Rectal smooth muscle tissue (tissue), 1 donor: ENCODE data around the gene SRRM3.
"Not testable (repeated sequence)": the region's sequence is repeated elsewhere in the genome, so short reads cannot be mapped to it uniquely, and the experiment has no call there.

ENCODE experiments used
- H3K27ac ChIP-seq: one replicate; pipeline ENCODE4 v1.7.0; 2013; ENCODE audit warnings: low read depth, low read length, inconsistent platforms
- H3K27me3 ChIP-seq: one replicate; pipeline ENCODE4 v1.7.0; 2013; ENCODE audit warnings: low read length; ENCODE audit not compliant: control insufficient read depth, insufficient read depth
- H3K36me3 ChIP-seq: one replicate; pipeline ENCODE4 v1.7.0; 2013; ENCODE audit warnings: low read length; ENCODE audit not compliant: control insufficient read depth, insufficient read depth
- H3K4me1 ChIP-seq: one replicate; pipeline ENCODE4 v1.7.0; 2013; ENCODE audit warnings: low read length; ENCODE audit not compliant: control insufficient read depth, insufficient read depth
- H3K4me3 ChIP-seq: one replicate; pipeline ENCODE4 v1.7.0; 2013; ENCODE audit warnings: low read length
- H3K9ac ChIP-seq: one replicate; pipeline ENCODE4 v1.7.0; 2013; ENCODE audit warnings: low read length

The SRRM3 gene

DNA sequence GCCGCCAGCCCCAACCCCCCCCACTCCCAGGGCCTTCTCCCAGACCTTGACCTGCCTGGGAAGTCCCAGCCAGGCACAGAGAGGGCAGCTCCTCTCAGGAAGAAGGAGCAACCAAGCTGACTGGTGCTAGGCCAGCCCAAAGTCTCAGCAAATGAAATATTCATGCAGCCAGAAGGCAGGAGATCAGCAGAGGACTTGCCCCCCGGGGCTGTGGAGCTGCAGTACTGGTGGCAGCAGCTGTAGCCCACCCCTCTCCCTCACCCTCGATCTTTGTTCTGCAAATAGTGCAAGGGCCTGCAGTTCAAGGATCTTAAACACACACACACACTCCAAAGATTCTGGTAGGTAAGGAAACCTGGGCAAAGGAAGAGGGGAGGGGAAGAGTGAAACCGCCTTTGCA lies 3.5 kb upstream of the SRRM3 start:
- no peaks in the 10 kb centered on the region for H3K27me3 ChIP-seq

DNA sequence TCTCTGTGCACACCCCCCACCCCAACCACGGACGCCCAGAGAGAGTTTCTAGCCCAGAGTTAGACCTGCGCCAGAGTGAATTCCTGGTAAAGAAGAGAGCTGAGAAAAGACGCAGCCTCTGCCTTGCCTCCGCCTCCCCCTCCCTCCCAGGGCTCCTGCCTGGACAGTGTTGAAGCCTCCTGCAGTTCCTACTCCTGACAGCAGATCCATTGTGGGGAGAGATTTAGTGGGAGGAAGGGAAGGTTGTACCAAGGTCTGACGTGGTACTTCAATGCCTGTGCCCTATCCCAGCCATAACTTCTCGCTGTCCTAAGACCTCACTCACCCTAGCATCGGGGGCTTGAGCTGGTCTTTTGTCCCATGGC lies 952 bp downstream of the SRRM3 start:
- H3K9ac ChIP-seq: no peak overlapping the region
- no peaks in the 10 kb centered on the region for H3K4me1 ChIP-seq
- H3K27me3 ChIP-seq: peaks cover 2% of the 10 kb centered on the region
- no peak overlapping the region for H3K27ac ChIP-seq
- no peak overlapping the region for H3K4me3 ChIP-seq
- H3K36me3 ChIP-seq: no peaks in the 10 kb centered on the region

More for the DNA sequence above, 3.5 kb upstream of the SRRM3 start:
- H3K36me3 ChIP-seq: no peaks in the 10 kb centered on the region
- no peaks in the 10 kb centered on the region for H3K4me1 ChIP-seq
- no peak overlapping the region for H3K9ac ChIP-seq
- no peak overlapping the region for H3K27ac ChIP-seq
- no peak overlapping the region for H3K4me3 ChIP-seq

DNA sequence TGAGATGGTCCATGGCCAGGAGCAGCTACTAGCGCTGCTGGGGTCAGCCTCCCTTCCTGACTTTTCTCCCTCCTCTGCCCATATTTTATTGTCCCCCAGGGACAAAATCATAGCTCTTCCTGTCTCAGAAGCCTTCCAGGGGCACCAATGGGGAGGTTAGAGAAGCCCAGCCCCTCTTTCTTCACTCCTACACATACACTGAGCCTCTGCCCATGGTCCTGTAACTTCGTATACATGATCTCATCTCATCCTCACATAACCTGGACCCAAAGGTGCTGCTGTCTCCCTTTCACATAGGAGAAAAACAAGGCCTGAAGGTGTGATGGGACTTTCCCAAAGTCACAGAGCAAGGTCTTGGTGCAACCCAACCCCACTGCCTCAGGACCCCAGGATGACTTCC lies 2.5 kb downstream of the SRRM3 start:
- Histone ChIP-seq H3K4me3 (no peak overlapping the region), H3K27me3 (peaks cover 2% of the 10 kb centered on the region), H3K4me1 (no peaks in the 10 kb centered on the region), H3K9ac (no peak overlapping the region), H3K27ac (no peak overlapping the region), H3K36me3 (no peaks in the 10 kb centered on the region)

DNA sequence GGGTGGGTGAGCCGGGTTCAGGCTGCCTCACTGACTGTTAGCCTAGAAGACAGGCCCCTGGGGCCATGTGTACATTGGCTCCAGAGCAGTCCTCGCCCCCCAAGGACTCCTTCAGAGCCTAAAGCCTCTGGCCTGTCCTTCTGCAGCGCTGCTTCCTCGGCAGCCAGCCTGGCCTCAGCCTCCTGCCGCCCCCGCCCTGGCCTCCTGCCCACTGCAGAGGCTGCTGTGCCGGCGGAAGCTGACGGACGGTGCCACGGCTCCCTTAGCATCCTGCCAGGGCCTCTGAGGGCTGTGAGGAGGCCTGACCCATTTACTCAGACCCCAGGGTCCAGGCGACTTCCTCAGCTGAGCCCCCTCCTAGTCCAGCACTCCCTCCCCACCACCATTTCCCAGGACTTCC lies 4.9 kb downstream of the SRRM3 start:
- no peaks in the 10 kb centered on the region for H3K36me3 ChIP-seq
- peaks cover 2% of the 10 kb centered on the region for H3K27me3 ChIP-seq
- no peak overlapping the region for H3K4me3 ChIP-seq
- H3K27ac ChIP-seq: no peak overlapping the region
- H3K9ac ChIP-seq: no peak overlapping the region
- H3K4me1 ChIP-seq: no peaks in the 10 kb centered on the region

DNA sequence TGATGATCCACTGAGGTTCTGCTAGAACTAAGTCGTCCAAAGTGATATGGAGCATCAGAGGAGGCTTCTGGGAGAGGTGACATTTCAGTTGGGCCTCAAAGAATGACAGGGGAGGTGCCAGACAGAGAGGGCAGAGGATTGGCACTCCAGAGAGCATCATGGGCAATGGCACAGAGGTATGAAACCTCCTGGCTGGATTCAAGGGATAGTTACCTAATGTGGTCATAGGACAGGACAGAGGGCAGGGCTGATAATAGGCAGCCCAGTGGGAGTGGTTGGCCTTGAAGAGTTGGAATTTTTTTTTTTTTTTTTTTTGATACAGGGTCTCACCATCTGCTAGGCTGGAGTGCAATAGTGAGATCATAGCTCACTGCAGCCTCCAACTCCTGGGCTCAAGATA lies 7.6 kb downstream of the SRRM3 start:
- H3K27me3 ChIP-seq: peaks cover 2% of the 10 kb centered on the region

DNA sequence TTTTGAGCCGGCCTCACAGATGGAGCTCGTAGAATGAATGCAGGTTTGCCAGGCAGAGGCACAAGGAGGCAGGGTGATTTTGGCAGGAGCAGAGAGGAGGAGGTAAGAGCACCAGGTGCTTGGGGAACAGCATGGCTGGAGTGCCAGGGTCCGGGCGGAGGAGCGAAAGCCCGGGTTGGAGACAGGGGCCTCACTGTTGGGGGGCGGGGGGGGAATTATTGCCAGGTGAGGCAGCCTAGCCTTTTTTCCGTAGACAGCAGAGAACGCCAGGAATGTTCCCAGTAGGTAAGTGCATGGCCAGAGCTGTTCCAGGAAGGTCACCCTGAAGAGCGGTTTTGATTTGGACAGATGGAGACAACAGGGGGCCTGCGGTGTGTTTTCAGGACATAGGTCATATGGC lies 9.5 kb downstream of the SRRM3 start:
- no peaks in the 10 kb centered on the region for H3K27me3 ChIP-seq
- H3K4me3 ChIP-seq: no peak overlapping the region

More for the DNA sequence above, 7.6 kb downstream of the SRRM3 start:
- Histone ChIP-seq H3K9ac (no peak overlapping the region), H3K4me1 (no peaks in the 10 kb centered on the region), H3K4me3 (no peak overlapping the region), H3K36me3 (no peaks in the 10 kb centered on the region), H3K27ac (no peak overlapping the region)

DNA sequence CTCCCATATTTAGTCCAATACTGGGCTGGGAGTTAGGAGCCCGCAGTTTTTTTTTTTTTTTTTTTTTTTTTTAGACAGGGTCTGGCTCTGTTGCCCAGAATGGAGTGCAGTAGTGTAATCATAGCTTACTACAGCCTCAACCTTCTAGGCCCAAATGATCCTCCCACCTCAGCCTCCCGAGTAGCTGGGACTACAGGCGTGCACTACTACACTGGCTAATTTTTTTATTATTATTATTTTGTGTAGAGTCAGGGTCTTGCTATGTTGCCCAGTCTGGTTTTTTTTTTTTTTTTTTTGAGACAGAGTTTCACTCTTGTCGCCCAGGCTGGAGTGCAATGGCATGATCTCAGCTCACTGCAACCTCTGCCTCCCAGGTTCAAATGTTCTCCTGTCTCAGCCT lies 13.7 kb downstream of the SRRM3 start:
- H3K27me3 ChIP-seq, H3K4me3 ChIP-seq, H3K4me1 ChIP-seq, H3K27ac ChIP-seq, H3K36me3 ChIP-seq, H3K9ac ChIP-seq: not testable (repeated sequence)

More for the DNA sequence above, 9.5 kb downstream of the SRRM3 start:
- no peaks in the 10 kb centered on the region for H3K4me1 ChIP-seq
- no peak overlapping the region for H3K9ac ChIP-seq
- H3K27ac ChIP-seq: no peak overlapping the region
- no peaks in the 10 kb centered on the region for H3K36me3 ChIP-seq

DNA sequence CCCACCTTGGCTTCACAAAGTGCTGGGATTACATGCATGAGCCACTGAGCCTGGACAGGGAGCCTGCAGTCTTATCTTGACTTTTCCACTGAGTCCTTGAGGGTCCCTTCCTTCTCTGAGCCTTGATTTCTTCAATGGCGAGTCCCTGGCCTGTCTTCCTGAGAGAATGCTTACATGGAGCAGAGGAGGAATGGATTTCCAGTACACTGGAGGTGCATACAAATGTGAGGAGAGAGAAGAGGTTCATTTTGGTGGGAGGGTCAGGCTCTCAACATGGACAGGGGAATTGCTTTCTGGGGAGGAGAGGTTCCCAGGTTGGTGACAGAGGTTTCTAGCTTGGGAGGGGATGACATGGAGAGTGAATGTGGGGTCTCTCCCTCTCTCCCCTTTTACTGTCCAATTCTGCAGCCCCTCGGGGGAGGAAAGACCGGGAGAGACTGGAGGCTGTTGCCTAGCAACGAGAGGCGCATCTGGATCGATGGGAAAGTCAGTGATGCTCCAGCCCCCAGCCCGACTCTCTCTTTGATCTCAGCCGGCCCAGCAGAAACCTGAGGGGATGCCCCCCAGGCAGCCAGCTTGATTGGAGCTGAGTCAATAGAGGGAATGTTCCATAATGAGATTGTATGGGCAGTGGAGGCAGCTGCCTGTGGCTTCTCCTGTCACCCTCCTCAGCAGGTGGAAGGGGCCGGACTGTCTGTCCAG lies 14.8 kb downstream of the SRRM3 start:
- H3K27me3 ChIP-seq: peaks cover 3% of the 10 kb centered on the region
- no peak overlapping the region for H3K27ac ChIP-seq
- no peak overlapping the region for H3K9ac ChIP-seq
- H3K36me3 ChIP-seq: no peaks in the 10 kb centered on the region
- no peaks in the 10 kb centered on the region for H3K4me1 ChIP-seq
- H3K4me3 ChIP-seq: no peak overlapping the region

DNA sequence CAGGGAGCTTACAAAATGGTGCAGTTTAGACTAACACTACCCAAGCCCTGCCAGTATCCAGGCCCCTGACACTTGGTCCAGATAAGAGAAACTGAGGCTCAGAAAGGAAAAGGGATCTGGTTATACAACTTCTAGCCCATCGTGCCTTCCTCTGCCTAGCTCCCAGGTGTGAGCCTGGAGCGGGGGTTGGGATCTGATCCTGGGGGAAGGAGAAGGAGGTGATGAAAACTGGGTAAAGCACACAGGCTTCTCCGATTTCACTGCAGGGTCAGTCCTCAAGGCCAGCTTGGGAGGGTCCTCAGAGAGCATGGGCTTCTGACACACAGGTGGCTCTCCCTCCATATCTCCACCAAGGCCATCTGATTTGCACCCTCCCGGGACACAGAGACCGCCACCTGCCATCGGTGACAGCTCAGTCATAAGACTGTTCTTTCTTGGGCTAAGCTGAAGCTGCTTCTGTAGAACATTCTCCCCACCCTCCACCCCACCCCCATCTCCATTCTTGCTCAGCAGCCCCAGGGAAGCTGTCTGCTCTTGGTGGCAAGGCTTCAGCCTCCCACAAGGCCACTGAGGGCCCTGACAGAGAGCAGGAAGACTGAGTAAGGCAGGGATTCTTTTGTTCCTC lies 16.4 kb downstream of the SRRM3 start:
- no peak overlapping the region for H3K27ac ChIP-seq
- H3K36me3 ChIP-seq: no peaks in the 10 kb centered on the region
- H3K9ac ChIP-seq: no peak overlapping the region
- no peak overlapping the region for H3K4me3 ChIP-seq
- no peaks in the 10 kb centered on the region for H3K4me1 ChIP-seq
- H3K27me3 ChIP-seq: peaks cover 3% of the 10 kb centered on the region

DNA sequence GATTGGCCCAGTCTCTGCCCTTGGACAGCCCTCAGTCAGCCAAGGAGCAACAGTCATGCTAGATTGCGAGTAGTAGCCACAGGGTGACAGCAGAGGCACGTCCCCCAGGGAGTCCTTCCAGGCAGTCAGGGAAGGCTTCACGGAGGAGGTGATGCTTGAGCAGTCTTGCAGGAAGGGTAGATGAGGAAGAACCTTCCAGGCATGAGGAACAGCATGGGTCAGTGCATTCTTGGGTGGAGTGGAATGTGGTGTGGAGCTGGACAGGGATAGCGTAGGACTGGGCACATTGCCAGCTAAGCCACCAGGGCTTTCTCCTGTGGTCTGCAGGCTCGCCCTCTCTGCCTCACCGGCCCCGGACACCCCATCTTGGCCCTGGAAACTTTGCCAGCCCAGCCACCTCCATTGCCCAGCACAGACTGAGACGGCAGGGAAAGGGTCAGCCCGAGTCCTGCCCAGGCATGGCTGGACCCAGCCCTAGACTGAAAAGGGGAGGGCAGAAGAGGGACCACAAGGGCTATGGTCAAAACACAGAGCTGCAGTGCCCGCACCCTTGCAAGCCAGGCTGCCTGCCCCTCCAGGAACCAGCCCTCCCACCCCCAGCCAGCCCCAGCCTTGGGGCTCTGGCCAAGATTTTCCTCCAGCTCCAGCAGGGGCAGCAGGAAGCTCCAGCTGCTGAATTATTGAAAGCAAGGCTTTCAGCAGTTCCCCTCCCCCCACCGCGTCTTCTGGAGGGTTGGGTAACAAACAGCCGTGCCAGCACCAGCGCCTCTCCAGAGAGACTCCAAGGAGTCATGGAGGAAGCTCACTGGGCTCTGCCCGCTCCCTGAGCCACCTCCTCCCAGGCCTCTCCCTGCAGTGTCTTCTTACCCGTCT lies 18.7 kb downstream of the SRRM3 start:
- Histone ChIP-seq H3K27ac (no peak overlapping the region), H3K27me3 (peaks cover 3% of the 10 kb centered on the region), H3K4me3 (no peak overlapping the region), H3K4me1 (no peaks in the 10 kb centered on the region), H3K36me3 (no peaks in the 10 kb centered on the region), H3K9ac (no peak overlapping the region)

DNA sequence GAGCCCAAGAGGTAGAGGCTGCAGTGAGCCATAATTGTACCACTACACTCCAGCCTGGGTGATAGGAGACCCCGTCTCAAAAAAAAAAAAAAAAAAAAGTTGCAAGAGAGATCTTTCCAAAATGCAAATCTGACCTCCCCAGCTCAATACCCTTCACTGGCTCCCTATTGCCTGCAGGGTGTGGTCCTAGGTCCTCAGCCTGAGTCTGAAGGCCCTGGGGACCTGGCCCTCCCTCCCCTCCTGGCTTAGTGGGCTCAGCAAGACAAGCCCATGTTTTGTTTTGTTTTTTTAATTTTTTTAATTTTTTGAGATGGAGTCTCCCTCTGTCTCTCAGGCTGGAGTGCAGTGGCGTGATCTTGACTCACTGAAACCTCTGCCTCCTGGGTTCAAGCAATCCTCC lies 20.6 kb downstream of the SRRM3 start:
- no peak overlapping the region for H3K27ac ChIP-seq
- H3K4me3 ChIP-seq: no peak overlapping the region
- peaks cover 3% of the 10 kb centered on the region for H3K27me3 ChIP-seq
- no peak overlapping the region for H3K9ac ChIP-seq
- no peaks in the 10 kb centered on the region for H3K4me1 ChIP-seq
- H3K36me3 ChIP-seq: no peaks in the 10 kb centered on the region

DNA sequence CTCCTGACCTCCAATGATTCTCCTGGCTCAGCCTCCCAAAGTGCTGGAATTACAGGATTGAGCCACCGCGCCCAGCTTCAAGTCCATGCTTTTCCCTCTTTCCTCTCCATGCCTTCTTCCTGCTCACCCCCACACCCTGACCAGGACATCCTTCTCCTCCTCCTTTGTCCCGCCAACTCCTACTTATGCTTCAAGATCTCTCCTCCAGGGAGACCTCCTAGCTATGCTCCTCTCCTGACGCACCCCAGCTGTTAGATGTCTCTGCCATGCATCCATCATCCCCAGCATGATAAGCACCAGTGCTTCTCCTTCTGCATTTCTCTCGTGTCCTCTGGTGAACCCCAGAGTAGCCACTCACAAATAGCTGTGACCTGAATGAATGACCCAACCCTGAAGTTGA lies 21.1 kb downstream of the SRRM3 start:
- Histone ChIP-seq H3K4me3 (no peak overlapping the region), H3K27me3 (peaks cover 3% of the 10 kb centered on the region), H3K36me3 (no peaks in the 10 kb centered on the region), H3K27ac (no peak overlapping the region), H3K9ac (no peak overlapping the region), H3K4me1 (no peaks in the 10 kb centered on the region)
